Stomach (tissue), 9 donors: ENCODE measurements around the gene CYB561D1. TPM values are rescaled to one million over a fixed set of nuclear protein-coding genes. Genes with fewer than 3 reads are reported as not detected.

ENCODE experiments used
- DNase-seq, 2 donors: peaks; one replicate each; pipeline versions ENCODE4 v3.0.0 to v3.0.0-alpha.2; 2013 to 2019
- H3K27ac ChIP-seq, 5 donors: fragments of 200-600 bp in 4 of 5; sonication (generic) in 4 of 5; one replicate each; pipeline ENCODE4 v1.5.1; 2013 to 2019; ENCODE audit warnings: mild to moderate bottlenecking in 1 of 5, moderate library complexity in 1 of 5
- H3K27me3 ChIP-seq, 3 donors: fragments of 200-600 bp; sonication (generic); one replicate each; pipeline ENCODE4 v1.5.1; 2017 to 2019; ENCODE audit warnings: mixed run types in 1 of 3
- H3K36me3 ChIP-seq, 4 donors: fragments of 200-600 bp; sonication (generic); 1 replicate in 3 of 4; 2 replicates in 1 of 4; pipeline ENCODE4 v1.5.1; 2016 to 2019
- H3K4me1 ChIP-seq, 4 donors: fragments of 200-600 bp; sonication (generic); one replicate each; pipeline ENCODE4 v1.5.1; 2016 to 2019
- H3K4me3 ChIP-seq, 4 donors: fragments of 200-600 bp; sonication (generic) in 3 of 4; one replicate each; pipeline ENCODE4 v1.5.1; 2016 to 2019; ENCODE audit warnings: mild to moderate bottlenecking in 1 of 4
- H3K9me3 ChIP-seq, 4 donors: fragments of 200-600 bp; sonication (generic); one replicate each; pipeline ENCODE4 v1.5.1; 2016 to 2019
- CTCF ChIP-seq, 7 experiments: fragments of 450-650 bp in 4 of 7; fragments of 200-600 bp in 3 of 7; sonication (generic) in 3 of 7; IDR thresholded peaks; one replicate each; pipeline ENCODE4 v1.5.1; 2016 to 2019; ENCODE audit warnings: antibody characterized with exemption in 7 of 7, control low read depth in 2 of 7, mild to moderate bottlenecking in 1 of 7
- EP300 ChIP-seq: sonication (generic); formaldehyde crosslinking; IDR thresholded peaks from one replicate; pipeline ENCODE4 v1.6.1; 2017; ENCODE audit warnings: antibody characterized with exemption
- POLR2A ChIP-seq, 4 donors: fragments of 450-650 bp; IDR thresholded peaks; one replicate each; pipeline ENCODE4 v1.6.1; 2016; ENCODE audit warnings: antibody characterized with exemption in 4 of 4, control low read depth in 2 of 4, mild to moderate bottlenecking in 1 of 4, moderate library complexity in 1 of 4
- POLR2AphosphoS5 ChIP-seq, 3 donors: sonication (generic); formaldehyde crosslinking; IDR thresholded peaks; one replicate each; pipeline ENCODE4 v1.6.1; 2016; ENCODE audit warnings: antibody characterized with exemption in 3 of 3
- WGBS, 5 donors: extraction: QIAGEN DNeasy Blood & Tissue Kit in 3 of 5; methylation state at CpG; one replicate each; pipeline versions ENCODE4 v1.1.5 to v1.1.7; 2013 to 2018; 5-methylcytosine and 5-hydroxymethylcytosine counted together
- intact Hi-C: fragments of 100-400 bp; cut with DNase I; formaldehyde crosslinking; loops from one replicate; pipeline ENCODE4 v1.15.1; 2023; ENCODE audit warnings: low total_unique reads
- polyA plus RNA-seq, 3 donors: library from polyadenylated mRNA; stranded (reverse); fragments of 200-250 nt; gene quantifications; one replicate each; pipeline ENCODE4 v1.2.3, GENCODE V29; 2013
- total RNA-seq, 5 donors: library from RNA; depleted of rRNA; stranded (reverse); fragments of >200 nt; gene quantifications; one replicate each; pipeline versions ENCODE4 v1.1.0 to v1.2.3, GENCODE V29; 2014 to 2016
- donor health status: healthy with polysubstance abuse.
- donor health status: Bipolar disorder and iron deficiency.
- donor health status: healthy.

The CYB561D1 gene
- total and polyA plus RNA-seq, 8 donors = 1.8 to 6.4 (median 2.5) TPM

GRCh38 chr1:109516872-109517271 lies 23.0 kb downstream of the CYB561D1 start:
- DNase-seq = peak in 1 of 2 donors; percentile 54
- no peaks in the 10 kb centered on the region for H3K36me3 ChIP-seq
- H3K27ac ChIP-seq = no peak overlapping the region
- TF ChIP-seq EP300 (no peak), POLR2A (IDR thresholded peaks at IDR 0.05) (no peak), POLR2AphosphoS5 (IDR thresholded peaks at IDR 0.05) (no peak), CTCF (IDR thresholded peaks at IDR 0.05) (no peak)
- no peaks in the 10 kb centered on the region for H3K4me1 ChIP-seq
- no peak overlapping the region for H3K4me3 ChIP-seq
- H3K9me3 ChIP-seq = no peaks in the 10 kb centered on the region
- intact Hi-C loops = no loop called here
- peaks cover 0 to 7% (median 0%) of the 10 kb centered on the region in 3 donors for H3K27me3 ChIP-seq
- WGBS, 5 donors = 44 to 84% (median 50%) methylated on average over 5 of the region's 5 CpGs

GRCh38 chr1:109517337-109517736 lies 23.4 kb downstream of the CYB561D1 start:
- intact Hi-C loops = no loop called here
- H3K4me1 ChIP-seq = no peaks in the 10 kb centered on the region
- DNase-seq = no peak
- no peak overlapping the region for H3K27ac ChIP-seq
- 81 to 89% (median 85%) methylated on average over 5 of the region's 5 CpGs for WGBS, 5 donors
- no peaks in the 10 kb centered on the region for H3K36me3 ChIP-seq
- H3K4me3 ChIP-seq = no peak overlapping the region
- no peak for TF ChIP-seq POLR2AphosphoS5 (IDR thresholded peaks at IDR 0.05)
- TF ChIP-seq EP300 = no peak
- TF ChIP-seq POLR2A (IDR thresholded peaks at IDR 0.05) = no peak
- TF ChIP-seq CTCF (IDR thresholded peaks at IDR 0.05) = no peak
- H3K9me3 ChIP-seq = no peaks in the 10 kb centered on the region
- peaks cover 0 to 7% (median 0%) of the 10 kb centered on the region in 3 donors for H3K27me3 ChIP-seq

- Histone ChIP-seq H3K9me3 (no peaks in the 10 kb centered on the region), H3K27me3 (peaks cover 0 to 7% (median 0%) of the 10 kb centered on the region in 3 donors), H3K4me3 (no peak overlapping the region), H3K36me3 (no peaks in the 10 kb centered on the region), H3K27ac (no peak overlapping the region), H3K4me1 (no peaks in the 10 kb centered on the region)
- peak in 1 of 2 donors; percentile 44 for DNase-seq
- intact Hi-C loops = no loop called here
- WGBS, 5 donors = 48 to 61% (median 53%) methylated on average over 14 of the region's 14 CpGs
- TF ChIP-seq POLR2A (IDR thresholded peaks at IDR 0.05) = no peak
- no peak for TF ChIP-seq POLR2AphosphoS5 (IDR thresholded peaks at IDR 0.05)
- no peak for TF ChIP-seq EP300
- no peak for TF ChIP-seq CTCF (IDR thresholded peaks at IDR 0.05)
Measured at GRCh38 chr1:109521002-109521951, 27.4 kb downstream of the CYB561D1 start.

- H3K4me1 ChIP-seq = no peaks in the 10 kb centered on the region
- H3K9me3 ChIP-seq = no peaks in the 10 kb centered on the region
- H3K4me3 ChIP-seq = no peak overlapping the region
- WGBS, 5 donors = 82 to 90% (median 86%) methylated on average over 7 of the region's 7 CpGs
- TF ChIP-seq CTCF (IDR thresholded peaks at IDR 0.05) = no peak
- no peak for TF ChIP-seq POLR2AphosphoS5 (IDR thresholded peaks at IDR 0.05)
- no peak for TF ChIP-seq EP300
- TF ChIP-seq POLR2A (IDR thresholded peaks at IDR 0.05) = no peak
- H3K27ac ChIP-seq = no peak overlapping the region
- intact Hi-C loops = no loop called here
- H3K36me3 ChIP-seq = no peaks in the 10 kb centered on the region
- peaks cover 0 to 7% (median 0%) of the 10 kb centered on the region in 3 donors for H3K27me3 ChIP-seq
- no peak for DNase-seq
Measured at GRCh38 chr1:109522026-109522425, 28.1 kb downstream of the CYB561D1 start.
